Esophagus (tissue), 2 donors: Measurements from ENCODE around the gene NOB1. TPM values are rescaled to one million over a fixed set of nuclear protein-coding genes. Genes with fewer than 3 reads are reported as not detected.
"Not testable (repeated sequence)": the region's sequence is repeated elsewhere in the genome, so short reads cannot be mapped to it uniquely, and the experiment has no call there.

ENCODE experiments used
- H3K27ac ChIP-seq, 2 donors: one replicate each; pipeline ENCODE4 v1.5.1; 2013; ENCODE audit warnings: low read depth in 2 of 2, mild to moderate bottlenecking in 2 of 2, inconsistent platforms in 1 of 2, low read length in 1 of 2, moderate library complexity in 1 of 2
- H3K27me3 ChIP-seq, 2 donors: one replicate each; pipeline ENCODE4 v1.6.1; 2013; ENCODE audit warnings: low read length in 2 of 2, control low read depth in 1 of 2, mild to moderate bottlenecking in 1 of 2; ENCODE audit not compliant: insufficient read depth in 2 of 2, control insufficient read depth in 1 of 2
- H3K36me3 ChIP-seq, 2 donors: one replicate each; pipeline ENCODE4 v1.6.1; 2013; ENCODE audit warnings: low read length in 1 of 2; ENCODE audit not compliant: control insufficient read depth in 2 of 2, insufficient read depth in 2 of 2
- H3K4me1 ChIP-seq, 2 donors: one replicate each; pipeline ENCODE4 v1.6.1; 2013; ENCODE audit warnings: low read length in 1 of 2; ENCODE audit not compliant: control insufficient read depth in 2 of 2, insufficient read depth in 2 of 2
- H3K4me3 ChIP-seq, 2 donors: one replicate each; pipeline ENCODE4 v1.5.1; 2013; ENCODE audit warnings: low read length in 2 of 2, mild to moderate bottlenecking in 2 of 2, low read depth in 1 of 2, moderate library complexity in 1 of 2
- H3K9me3 ChIP-seq, 2 donors: one replicate each; pipeline ENCODE4 v1.6.1; 2013; ENCODE audit warnings: mild to moderate bottlenecking in 2 of 2, low read depth in 1 of 2, low read length in 1 of 2, moderate library complexity in 1 of 2; ENCODE audit not compliant: control insufficient read depth in 2 of 2, insufficient read depth in 1 of 2
- WGBS, 2 donors: extraction: QIAGEN DNeasy Blood & Tissue Kit; methylation state at CpG; one replicate each; pipeline ENCODE4 v1.1.7; 2013; 5-methylcytosine and 5-hydroxymethylcytosine counted together
- polyA plus RNA-seq, 2 donors: library from polyadenylated mRNA; stranded (reverse); fragments of 200-250 nt; gene quantifications; one replicate each; pipeline ENCODE4 v1.2.3, GENCODE V29; 2013
- donor health status: healthy with polysubstance abuse.
- donor health status: Bipolar disorder and iron deficiency.

The NOB1 gene
- polyA plus RNA-seq, 2 donors, result 14.7 to 49.5 TPM

GRCh38 chr16:69744363-69745231 is 10.1 kb downstream of the NOB1 start:
- no peak overlapping the region for H3K27ac ChIP-seq
- peaks cover 23 to 60% of the 10 kb centered on the region in 2 donors for H3K36me3 ChIP-seq
- no peak overlapping the region for H3K4me3 ChIP-seq
- WGBS, 2 donors, result 94 to 96% methylated on average over 35 of the region's 35 CpGs
- peaks cover 0 to 6% of the 10 kb centered on the region in 2 donors for H3K4me1 ChIP-seq
- H3K27me3 ChIP-seq, result no peaks in the 10 kb centered on the region
- no peaks in the 10 kb centered on the region for H3K9me3 ChIP-seq

DNA sequence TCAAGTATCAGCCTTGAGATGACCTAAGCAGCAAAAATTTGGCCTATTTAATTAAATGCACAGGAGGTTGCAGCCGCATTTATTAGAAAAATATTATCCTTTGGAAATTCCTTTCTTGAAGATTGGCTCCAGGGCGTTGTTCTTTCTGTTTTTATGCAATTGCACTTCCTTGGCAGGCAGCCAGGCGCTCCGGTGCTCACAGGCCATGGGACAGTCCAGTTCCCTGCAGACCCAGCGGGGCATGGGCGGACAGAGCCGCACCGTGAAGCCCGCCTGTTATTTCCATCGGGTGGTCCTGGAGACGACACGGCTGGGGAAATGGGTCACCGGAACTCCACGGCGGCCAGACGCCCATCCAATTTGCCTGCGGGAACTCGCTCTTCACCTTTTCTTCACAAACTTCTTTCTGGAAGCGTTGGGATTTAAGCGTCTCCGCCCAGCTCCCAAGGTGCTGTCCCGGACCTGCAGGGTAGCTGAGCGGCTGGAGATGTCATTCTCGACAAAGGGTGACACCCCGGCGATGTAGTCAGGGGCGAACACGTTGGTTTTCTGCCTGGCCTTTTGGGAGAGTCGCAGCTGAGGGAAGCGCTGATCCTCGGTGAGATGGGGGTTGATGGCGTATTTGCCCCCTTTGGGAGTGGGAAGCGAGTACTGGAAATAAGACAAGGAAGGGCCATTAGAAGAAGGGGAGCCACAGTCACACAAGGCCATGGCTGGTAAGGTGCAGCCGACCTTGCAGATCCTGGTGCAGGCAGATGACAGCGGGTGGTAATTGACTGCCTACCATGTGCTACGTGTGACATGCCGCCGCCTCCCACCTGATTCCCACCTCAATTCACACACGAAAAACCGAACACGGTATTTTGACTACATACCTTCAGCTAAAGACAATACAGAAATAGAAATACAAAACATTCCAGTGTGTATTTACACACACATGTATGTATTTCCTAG is 12.5 kb downstream of the NOB1 start:
- H3K9me3 ChIP-seq, result no peaks in the 10 kb centered on the region
- H3K4me3 ChIP-seq, result no peak overlapping the region
- peak overlapping the region in 1 of 2 donors; percentile 47 for H3K27ac ChIP-seq
- no peaks in the 10 kb centered on the region for H3K27me3 ChIP-seq
- whole genome bisulfite sequencing, 2 donors, result 58 to 67% methylated on average over 40 to 41 of the region's 41 CpGs
- H3K36me3 ChIP-seq, result peaks cover 15 to 48% of the 10 kb centered on the region in 2 donors
- peaks cover 0 to 6% of the 10 kb centered on the region in 2 donors for H3K4me1 ChIP-seq

- no peak overlapping the region for H3K4me3 ChIP-seq
- no peaks in the 10 kb centered on the region for H3K9me3 ChIP-seq
- 53 to 61% methylated on average over 8 of the region's 8 CpGs for WGBS, 2 donors
- H3K4me1 ChIP-seq, result peaks cover 0 to 6% of the 10 kb centered on the region in 2 donors
- no peaks in the 10 kb centered on the region for H3K27me3 ChIP-seq
- H3K27ac ChIP-seq, result no peak overlapping the region
- H3K36me3 ChIP-seq, result peaks cover 15 to 45% of the 10 kb centered on the region in 2 donors
Measured at GRCh38 chr16:69741519-69741918, 13.2 kb downstream of the NOB1 start.

DNA sequence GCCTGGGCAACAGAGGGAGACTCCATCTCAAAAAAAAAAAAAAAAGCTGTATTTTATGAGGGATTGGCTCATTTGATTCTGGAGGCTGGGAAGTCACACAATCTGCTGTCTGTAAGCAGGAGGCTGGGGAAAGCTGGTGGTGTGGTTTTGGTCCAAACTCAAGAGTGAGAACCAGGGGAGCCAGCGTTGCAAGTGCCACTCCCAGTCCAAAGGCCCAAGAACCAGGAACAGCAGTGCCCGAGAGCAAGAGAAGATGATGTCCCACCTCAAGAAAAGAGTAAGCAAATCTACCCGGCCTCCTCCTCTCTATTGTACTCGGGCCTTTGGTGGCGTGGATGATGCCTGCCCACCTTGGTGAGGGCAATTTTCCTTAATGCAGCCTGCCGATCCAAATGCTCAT is 22.6 kb downstream of the NOB1 start:
- no peak overlapping the region for H3K27ac ChIP-seq
- H3K27me3 ChIP-seq, result no peaks in the 10 kb centered on the region
- H3K4me3 ChIP-seq, result no peak overlapping the region
- H3K9me3 ChIP-seq, result no peaks in the 10 kb centered on the region
- 81 to 85% methylated on average over 6 of the region's 6 CpGs for WGBS, 2 donors
- H3K4me1 ChIP-seq, result no peaks in the 10 kb centered on the region
- H3K36me3 ChIP-seq, result no peaks in the 10 kb centered on the region

DNA sequence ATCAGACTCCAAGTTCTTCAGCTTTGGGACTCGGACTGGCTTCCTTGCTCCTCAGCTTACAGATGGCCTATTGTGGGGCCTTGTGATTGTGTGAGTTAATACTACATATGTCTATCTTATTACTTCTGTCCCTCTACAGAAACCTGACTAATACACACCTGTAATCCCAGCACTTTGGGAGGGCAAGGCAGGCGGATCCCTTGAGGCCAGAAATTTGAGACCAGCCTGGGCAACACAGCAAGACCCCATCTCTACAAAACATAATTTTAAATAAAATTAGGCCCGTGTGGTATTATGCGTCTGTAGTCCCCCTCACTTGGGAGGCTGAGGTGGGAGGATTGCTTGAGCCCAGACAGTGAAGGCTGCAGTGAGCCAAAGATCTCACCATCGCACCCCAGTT is 23.4 kb downstream of the NOB1 start:
- not testable (repeated sequence) for H3K4me1 ChIP-seq, H3K27ac ChIP-seq, H3K4me3 ChIP-seq, H3K36me3 ChIP-seq, H3K27me3 ChIP-seq, H3K9me3 ChIP-seq
- 77 to 81% methylated on average over 5 of the region's 5 CpGs for WGBS, 2 donors

GRCh38 chr16:69729030-69729429 is 25.7 kb downstream of the NOB1 start:
- not testable (repeated sequence) for H3K4me1 ChIP-seq, H3K4me3 ChIP-seq, H3K9me3 ChIP-seq, H3K36me3 ChIP-seq, H3K27ac ChIP-seq, H3K27me3 ChIP-seq
- WGBS, 2 donors, result 87 to 91% methylated on average over 4 of the region's 4 CpGs

GRCh38 chr16:69727916-69728270 is 26.8 kb downstream of the NOB1 start:
- H3K9me3 ChIP-seq, result no peaks in the 10 kb centered on the region
- H3K36me3 ChIP-seq, result no peaks in the 10 kb centered on the region
- H3K27me3 ChIP-seq, result no peaks in the 10 kb centered on the region
- no peak overlapping the region for H3K27ac ChIP-seq
- H3K4me3 ChIP-seq, result no peak overlapping the region
- WGBS, 2 donors, result 88 to 89% methylated on average over 5 of the region's 5 CpGs
- H3K4me1 ChIP-seq, result no peaks in the 10 kb centered on the region

GRCh38 chr16:69726313-69727060 is 28.2 kb downstream of the NOB1 start, which contains the start of gene NQO1:
NQO1 (minus strand) TSS chr16:69726560; CDS start chr16:69726439, 121 bp downstream.
- Histone ChIP-seq H3K27ac (peak within 1 kb of the TSS; percentile 85 to 96), H3K4me1 (no peaks in the 10 kb centered on the region)

More at GRCh38 chr16:69726313-69727060, 28.2 kb downstream of the NOB1 start, which contains the start of gene NQO1:
- WGBS, 2 donors, result 0 to 1% methylated on average over 31 of the region's 31 CpGs
- H3K27me3 ChIP-seq, result no peaks in the 10 kb centered on the region
- no peaks in the 10 kb centered on the region for H3K9me3 ChIP-seq
- peak within 1 kb of the TSS; percentile 49 to 59 for H3K4me3 ChIP-seq
- H3K36me3 ChIP-seq, result no peaks in the 10 kb centered on the region
